Nephron (organoid): ENCODE data around the gene SYN1.

Source experiments
- H3K27ac Mint-ChIP-seq, 3 experiments: 2 replicates each; pipeline ENCODE4 v1.8.0; 2020; ENCODE audit warnings: mixed read lengths in 3 of 3, mild to moderate bottlenecking in 2 of 3, moderate library complexity in 1 of 3
- H3K27me3 Mint-ChIP-seq: 2 replicates; pipeline ENCODE4 v1.8.0; 2021; ENCODE audit warnings: low read depth, mild to moderate bottlenecking, moderate library complexity, mixed read lengths
- H3K36me3 Mint-ChIP-seq: 2 replicates; pipeline ENCODE4 v1.8.0; 2020; ENCODE audit warnings: low read depth, mixed read lengths
- H3K4me1 Mint-ChIP-seq: 2 replicates; pipeline ENCODE4 v1.8.0; 2020; ENCODE audit warnings: mixed read lengths
- H3K4me3 Mint-ChIP-seq, 3 experiments: 2 replicates each; pipeline ENCODE4 v1.8.0; 2020; ENCODE audit warnings: mild to moderate bottlenecking in 3 of 3, mixed read lengths in 3 of 3, moderate library complexity in 2 of 3
- H3K9me3 Mint-ChIP-seq: 2 replicates; pipeline ENCODE4 v1.8.0; 2020; ENCODE audit warnings: mixed read lengths
- TF ChIP-seq, protein P1 (sequence below), 3 experiments: fragments of 200-600 bp; sonication (generic); IDR thresholded peaks; one replicate each; pipeline ENCODE4 v1.5.0; 2021; ENCODE audit warnings: antibody characterized with exemption in 3 of 3; ENCODE audit not compliant: unreplicated experiment in 3 of 3

Gene SYN1

GRCh38 chrX:47539860-47540259 lies 79.8 kb downstream of the SYN1 start:
- Mint-ChIP-seq H3K9me3 (peaks cover 8% of the 10 kb centered on the region), H3K27me3 (no peaks in the 10 kb centered on the region), H3K36me3 (no peaks in the 10 kb centered on the region), H3K4me1 (peaks cover 15% of the 10 kb centered on the region), H3K27ac (peak overlapping the region; percentile 42 to 72 (median 58)), H3K4me3 (no peak overlapping the region)
- TF ChIP-seq, protein P1, sequence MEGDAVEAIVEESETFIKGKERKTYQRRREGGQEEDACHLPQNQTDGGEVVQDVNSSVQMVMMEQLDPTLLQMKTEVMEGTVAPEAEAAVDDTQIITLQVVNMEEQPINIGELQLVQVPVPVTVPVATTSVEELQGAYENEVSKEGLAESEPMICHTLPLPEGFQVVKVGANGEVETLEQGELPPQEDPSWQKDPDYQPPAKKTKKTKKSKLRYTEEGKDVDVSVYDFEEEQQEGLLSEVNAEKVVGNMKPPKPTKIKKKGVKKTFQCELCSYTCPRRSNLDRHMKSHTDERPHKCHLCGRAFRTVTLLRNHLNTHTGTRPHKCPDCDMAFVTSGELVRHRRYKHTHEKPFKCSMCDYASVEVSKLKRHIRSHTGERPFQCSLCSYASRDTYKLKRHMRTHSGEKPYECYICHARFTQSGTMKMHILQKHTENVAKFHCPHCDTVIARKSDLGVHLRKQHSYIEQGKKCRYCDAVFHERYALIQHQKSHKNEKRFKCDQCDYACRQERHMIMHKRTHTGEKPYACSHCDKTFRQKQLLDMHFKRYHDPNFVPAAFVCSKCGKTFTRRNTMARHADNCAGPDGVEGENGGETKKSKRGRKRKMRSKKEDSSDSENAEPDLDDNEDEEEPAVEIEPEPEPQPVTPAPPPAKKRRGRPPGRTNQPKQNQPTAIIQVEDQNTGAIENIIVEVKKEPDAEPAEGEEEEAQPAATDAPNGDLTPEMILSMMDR (IDR thresholded peaks at IDR 0.05; ENCODE audit: unreplicated experiment in 3 of 3), result no peak

- no peak overlapping the region for H3K27ac Mint-ChIP-seq
- TF ChIP-seq, protein P1 (IDR thresholded peaks at IDR 0.05; ENCODE audit: unreplicated experiment in 3 of 3), result no peak
- H3K27me3 Mint-ChIP-seq, result peaks cover 3% of the 10 kb centered on the region
- no peak overlapping the region for H3K4me3 Mint-ChIP-seq
- H3K36me3 Mint-ChIP-seq, result no peaks in the 10 kb centered on the region
- H3K4me1 Mint-ChIP-seq, result no peaks in the 10 kb centered on the region
- H3K9me3 Mint-ChIP-seq, result peaks cover 15% of the 10 kb centered on the region
Measured at GRCh38 chrX:47530049-47530448, 89.6 kb downstream of the SYN1 start.

- peaks cover 3% of the 10 kb centered on the region for H3K27me3 Mint-ChIP-seq
- H3K9me3 Mint-ChIP-seq, result peaks cover 17% of the 10 kb centered on the region
- no peaks in the 10 kb centered on the region for H3K36me3 Mint-ChIP-seq
- H3K4me3 Mint-ChIP-seq, result no peak overlapping the region
- TF ChIP-seq, protein P1 (IDR thresholded peaks at IDR 0.05; ENCODE audit: unreplicated experiment in 3 of 3), result no peak
- H3K4me1 Mint-ChIP-seq, result no peaks in the 10 kb centered on the region
- H3K27ac Mint-ChIP-seq, result no peak overlapping the region
Measured at GRCh38 chrX:47529548-47529947, 90.1 kb downstream of the SYN1 start.

GRCh38 chrX:47523713-47524166 lies 95.9 kb downstream of the SYN1 start:
- H3K27ac Mint-ChIP-seq, result no peak overlapping the region
- peaks cover 17% of the 10 kb centered on the region for H3K9me3 Mint-ChIP-seq
- TF ChIP-seq, protein P1 (IDR thresholded peaks at IDR 0.05; ENCODE audit: unreplicated experiment in 3 of 3), result no peak
- H3K4me3 Mint-ChIP-seq, result peak overlapping the region; percentile 77 to 82 (median 81)
- H3K27me3 Mint-ChIP-seq, result no peaks in the 10 kb centered on the region
- no peaks in the 10 kb centered on the region for H3K4me1 Mint-ChIP-seq
- no peaks in the 10 kb centered on the region for H3K36me3 Mint-ChIP-seq

- Mint-ChIP-seq H3K36me3 (no peaks in the 10 kb centered on the region), H3K4me3 (peak overlapping the region; percentile 77 to 82 (median 81)), H3K27me3 (no peaks in the 10 kb centered on the region), H3K4me1 (no peaks in the 10 kb centered on the region), H3K27ac (peak overlapping the region in 1 of 3 experiments; percentile 58), H3K9me3 (peaks cover 19% of the 10 kb centered on the region)
- TF ChIP-seq, protein P1 (IDR thresholded peaks at IDR 0.05; ENCODE audit: unreplicated experiment in 3 of 3), result peak; percentile 68 to 77 (median 76)
Measured at GRCh38 chrX:47523297-47523696, 96.4 kb downstream of the SYN1 start.
